Type B pancreatic cell (in vitro differentiated cells): ENCODE measurements around the gene ARMH1. TPM values are rescaled to one million over a fixed set of nuclear protein-coding genes. Genes with fewer than 3 reads are reported as not detected.

Experiments used
- DNase-seq: peaks from one replicate; pipeline ENCODE4 v3.0.0; 2021; ENCODE audit warnings: mixed read lengths; ENCODE audit not compliant: unreplicated experiment; ENCODE audit errors: extremely low spot score
- H3K27ac Mint-ChIP-seq: 2 replicates; pipeline ENCODE4 v1.8.0; 2021; ENCODE audit warnings: mild to moderate bottlenecking, mixed read lengths
- H3K27me3 Mint-ChIP-seq: 2 replicates; pipeline ENCODE4 v1.8.0; 2021; ENCODE audit warnings: mixed read lengths
- H3K36me3 Mint-ChIP-seq: 2 replicates; pipeline ENCODE4 v1.8.0; 2021; ENCODE audit warnings: mixed read lengths
- H3K4me1 Mint-ChIP-seq: one replicate; pipeline ENCODE4 v1.8.0; 2021; ENCODE audit warnings: mixed read lengths; ENCODE audit not compliant: unreplicated experiment
- H3K4me3 Mint-ChIP-seq: 2 replicates; pipeline ENCODE4 v1.8.0; 2021; ENCODE audit warnings: mild to moderate bottlenecking, mixed read lengths
- H3K9me3 Mint-ChIP-seq: 2 replicates; pipeline ENCODE4 v1.8.0; 2021; ENCODE audit warnings: mixed read lengths
- CTCF ChIP-seq: fragments of 200-600 bp; sonication (generic); conservative IDR thresholded peaks from 2 replicates; pipeline ENCODE4 v1.5.0; 2021; ENCODE audit warnings: antibody characterized with exemption, mild to moderate bottlenecking
- total RNA-seq: library from RNA; stranded (reverse); gene quantifications from 2 replicates; pipeline ENCODE4 v1.2.1, GENCODE V29; 2021; ENCODE audit warnings: low replicate concordance

The ARMH1 gene
- total RNA-seq, 1 donor from 2014 or later: 11.6 TPM

DNA sequence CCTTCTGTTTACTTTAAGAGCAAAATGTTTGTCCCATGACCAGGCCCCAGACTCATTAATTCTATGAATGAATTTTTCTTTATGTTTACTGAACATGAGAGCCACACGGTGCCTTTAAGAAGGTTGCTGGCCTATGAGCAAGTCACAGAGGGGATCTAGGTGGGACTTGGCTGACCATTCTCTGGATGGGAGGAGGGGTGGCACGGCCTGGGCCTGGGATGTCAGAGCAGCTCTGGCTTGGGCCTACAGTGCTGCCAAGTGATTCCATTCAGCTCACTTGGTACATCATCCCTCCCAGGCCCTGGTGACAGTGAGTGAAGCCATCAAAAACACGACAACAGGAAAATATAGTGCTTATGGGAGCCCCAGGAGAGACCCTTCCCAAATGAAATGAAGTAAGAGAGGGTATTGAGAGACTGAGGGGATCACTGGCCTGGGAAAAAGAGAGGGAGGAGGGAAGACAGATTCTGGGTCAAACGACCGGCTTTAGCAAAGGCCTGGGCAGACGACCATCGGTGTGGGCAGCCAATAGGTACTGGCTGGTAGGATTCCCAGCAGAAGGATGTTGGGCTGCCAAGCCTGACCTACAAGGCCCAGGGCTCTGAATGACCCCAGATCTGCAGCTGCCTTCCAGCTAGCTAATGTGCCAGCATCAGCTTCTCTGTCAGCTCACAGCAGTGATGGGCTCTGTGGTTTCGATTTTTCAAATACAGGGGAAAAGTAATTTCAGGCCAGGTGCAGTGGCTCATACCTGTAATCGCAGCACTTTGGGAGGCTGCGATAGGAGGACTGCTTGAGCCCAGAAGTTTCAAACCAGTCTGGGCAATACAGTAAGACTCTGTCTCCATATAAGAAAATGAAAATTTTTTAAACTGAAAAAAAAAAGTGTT, 3.5 kb upstream of the ARMH1 start:
- H3K9me3 Mint-ChIP-seq: no peaks in the 10 kb centered on the region
- H3K27me3 Mint-ChIP-seq: no peaks in the 10 kb centered on the region
- TF ChIP-seq CTCF: no peak
- peaks cover 38% of the 10 kb centered on the region for H3K4me1 Mint-ChIP-seq
- DNase-seq: no peak
- peak overlapping the region; percentile 52 for H3K4me3 Mint-ChIP-seq
- H3K27ac Mint-ChIP-seq: no peak overlapping the region
- no peaks in the 10 kb centered on the region for H3K36me3 Mint-ChIP-seq

- no peak for TF ChIP-seq CTCF
- H3K4me3 Mint-ChIP-seq: peak overlapping the region; percentile 92
- no peak for DNase-seq
- no peaks in the 10 kb centered on the region for H3K36me3 Mint-ChIP-seq
- peak overlapping the region; percentile 35 for H3K27ac Mint-ChIP-seq
- H3K27me3 Mint-ChIP-seq: no peaks in the 10 kb centered on the region
- peaks cover 38% of the 10 kb centered on the region for H3K4me1 Mint-ChIP-seq
- no peaks in the 10 kb centered on the region for H3K9me3 Mint-ChIP-seq
Observed at GRCh38 chr1:44672254-44672955, 2.1 kb upstream of the ARMH1 start.

DNA sequence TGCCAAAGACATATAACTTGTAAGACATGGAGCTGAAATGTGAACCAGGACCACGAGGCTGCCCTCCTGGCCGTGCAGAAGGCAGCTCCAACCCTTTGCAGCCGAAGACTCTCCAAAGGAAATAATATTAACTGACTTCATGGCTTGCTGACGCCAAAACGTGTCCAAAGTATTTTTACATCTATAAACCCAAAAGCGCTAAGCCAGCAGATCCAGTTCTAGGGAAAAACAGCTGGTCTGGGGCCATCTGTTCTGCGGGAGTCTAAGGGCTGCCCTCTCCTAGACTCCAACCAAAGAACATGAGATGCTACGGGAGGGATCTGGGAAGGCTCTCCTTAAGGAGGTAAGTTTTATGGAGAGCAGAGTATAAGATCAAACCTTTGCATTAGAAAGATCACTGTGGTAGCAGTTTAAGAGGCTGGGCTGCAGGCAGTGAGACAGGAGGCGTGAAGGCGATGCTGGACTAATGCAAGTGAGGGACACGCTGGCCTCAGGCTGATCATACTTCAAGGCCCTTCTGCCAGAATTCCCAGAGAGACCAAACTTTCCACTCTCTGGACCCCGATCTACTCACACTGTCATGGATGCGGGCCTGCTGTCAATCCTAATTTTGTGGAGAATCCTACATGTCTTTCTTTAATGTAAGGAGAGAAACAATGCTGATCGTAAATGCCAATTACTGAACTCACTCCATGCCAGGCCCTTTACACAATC, 1.4 kb upstream of the ARMH1 start:
- H3K9me3 Mint-ChIP-seq: no peaks in the 10 kb centered on the region
- no peak for TF ChIP-seq CTCF
- H3K4me3 Mint-ChIP-seq: peak overlapping the region; percentile 92
- peaks cover 38% of the 10 kb centered on the region for H3K4me1 Mint-ChIP-seq
- peak overlapping the region; percentile 95 for H3K27ac Mint-ChIP-seq
- no peaks in the 10 kb centered on the region for H3K27me3 Mint-ChIP-seq
- H3K36me3 Mint-ChIP-seq: no peaks in the 10 kb centered on the region
- DNase-seq: no peak

- Mint-ChIP-seq H3K4me3 (peak overlapping the region; percentile 92), H3K36me3 (no peaks in the 10 kb centered on the region), H3K27ac (peak overlapping the region; percentile 95), H3K9me3 (no peaks in the 10 kb centered on the region), H3K4me1 (peaks cover 38% of the 10 kb centered on the region), H3K27me3 (no peaks in the 10 kb centered on the region)
- no peak for TF ChIP-seq CTCF
- DNase-seq: no peak
Observed at GRCh38 chr1:44673675-44674112, 820 bp upstream of the ARMH1 start.

DNA sequence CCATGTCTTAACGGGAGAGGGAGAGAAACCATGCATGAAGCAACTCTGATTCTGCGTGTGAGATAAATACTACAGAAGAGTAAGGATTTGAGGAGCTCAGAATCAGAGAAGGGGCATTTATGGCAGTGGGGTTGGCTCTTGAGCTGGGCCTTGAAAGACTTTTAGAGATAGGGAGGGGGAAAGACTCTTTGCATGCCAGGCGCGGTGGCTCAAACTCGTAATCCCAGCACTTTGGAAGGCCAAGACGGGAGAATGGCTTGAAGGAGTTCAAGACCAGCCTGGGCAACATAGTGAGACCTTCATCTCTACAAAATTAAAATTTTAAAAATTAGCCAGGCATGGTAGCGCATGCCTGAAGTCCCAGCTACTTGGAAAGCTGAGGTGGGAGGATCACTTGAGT, 672 bp downstream of the ARMH1 start:
- Mint-ChIP-seq H3K9me3 (no peaks in the 10 kb centered on the region), H3K4me3 (peak overlapping the region; percentile 92), H3K27me3 (no peaks in the 10 kb centered on the region), H3K36me3 (peaks cover 5% of the 10 kb centered on the region), H3K4me1 (peaks cover 33% of the 10 kb centered on the region), H3K27ac (peak overlapping the region; percentile 95)
- DNase-seq: no peak
- TF ChIP-seq CTCF: no peak
